ENCODE measurements around the gene FAF1.

DNA sequence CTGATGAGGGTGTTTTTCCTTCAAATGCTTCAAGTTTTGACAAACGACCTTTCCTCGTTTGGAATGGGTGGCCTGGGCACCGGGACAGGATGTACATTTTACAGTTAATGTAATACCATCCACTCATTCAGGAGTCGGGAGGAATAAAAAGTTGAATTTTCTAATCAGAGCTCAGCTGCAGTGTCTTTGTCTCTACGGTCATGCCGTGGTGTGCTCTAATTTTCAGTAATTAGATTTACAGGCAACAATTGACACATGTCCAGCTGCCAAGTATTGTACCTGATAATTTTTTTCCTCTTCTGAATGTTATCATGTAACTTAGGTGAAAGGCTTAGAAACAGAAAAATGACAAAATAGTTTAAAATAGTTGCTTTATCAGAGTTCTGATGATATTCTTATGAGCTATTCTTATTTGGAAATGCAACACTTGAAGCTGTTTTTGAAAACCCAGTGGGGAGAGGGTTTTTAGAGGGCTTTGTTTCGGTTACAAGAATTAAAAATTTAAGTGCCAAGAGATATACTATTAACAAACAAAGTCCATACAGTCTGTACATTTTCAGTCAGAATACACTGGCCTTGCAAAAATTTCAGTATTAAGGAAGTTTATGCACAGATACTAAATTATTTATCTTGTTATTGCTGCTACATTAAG, 11.0 kb upstream of the FAF1 start:
- TF ChIP-seq, protein P1, sequence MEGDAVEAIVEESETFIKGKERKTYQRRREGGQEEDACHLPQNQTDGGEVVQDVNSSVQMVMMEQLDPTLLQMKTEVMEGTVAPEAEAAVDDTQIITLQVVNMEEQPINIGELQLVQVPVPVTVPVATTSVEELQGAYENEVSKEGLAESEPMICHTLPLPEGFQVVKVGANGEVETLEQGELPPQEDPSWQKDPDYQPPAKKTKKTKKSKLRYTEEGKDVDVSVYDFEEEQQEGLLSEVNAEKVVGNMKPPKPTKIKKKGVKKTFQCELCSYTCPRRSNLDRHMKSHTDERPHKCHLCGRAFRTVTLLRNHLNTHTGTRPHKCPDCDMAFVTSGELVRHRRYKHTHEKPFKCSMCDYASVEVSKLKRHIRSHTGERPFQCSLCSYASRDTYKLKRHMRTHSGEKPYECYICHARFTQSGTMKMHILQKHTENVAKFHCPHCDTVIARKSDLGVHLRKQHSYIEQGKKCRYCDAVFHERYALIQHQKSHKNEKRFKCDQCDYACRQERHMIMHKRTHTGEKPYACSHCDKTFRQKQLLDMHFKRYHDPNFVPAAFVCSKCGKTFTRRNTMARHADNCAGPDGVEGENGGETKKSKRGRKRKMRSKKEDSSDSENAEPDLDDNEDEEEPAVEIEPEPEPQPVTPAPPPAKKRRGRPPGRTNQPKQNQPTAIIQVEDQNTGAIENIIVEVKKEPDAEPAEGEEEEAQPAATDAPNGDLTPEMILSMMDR (IDR thresholded peaks at IDR 0.05), result no peak
- no peak for TF ChIP-seq POLR2A (IDR thresholded peaks at IDR 0.05)
